GM12878 (cell line): ENCODE results near the gene FBXO27. TPM values are rescaled to one million over a fixed set of nuclear protein-coding genes. Genes with fewer than 3 reads are reported as not detected.

Experiments
- ATAC-seq: fragments of 200-7000 bp; cut with Tn5 transposase; 3 replicates; pipeline ENCODE4 v1.9.1; 2020; ENCODE audit warnings: mild to moderate bottlenecking, moderate library complexity
- BruUV-seq: library from RNA; stranded (reverse); fragments of 400-500 nt; replicated peaks from 2 replicates; lab custom pipeline; 2021; lab: Mats Ljungman, UMichigan
- CTCF ChIA-PET: fragments of 300-600 bp; sonication (Branson Sonifier 250); formaldehyde crosslinking; extraction: SDS; loops from one replicate; lab custom pipeline; 2021; ENCODE audit warnings: inconsistent platforms; lab: Yijun Ruan, JAX
- POLR2A ChIA-PET: fragments of 350-600 bp; formaldehyde crosslinking; extraction: SDS; loops from one replicate; lab custom pipeline; 2021; ENCODE audit warnings: inconsistent platforms; lab: Charles Lee
- RAD21 ChIA-PET: fragments of 300-600 bp; sonication (Branson Sonifier 250); formaldehyde crosslinking; loops from one replicate; lab custom pipeline; 2023; ENCODE audit warnings: antibody characterized with exemption; ENCODE audit not compliant: unreplicated experiment; lab: Charles Lee
- SMC1A ChIA-PET: fragments of 300-600 bp; sonication (Branson Sonifier 250); formaldehyde crosslinking; loops from one replicate; lab custom pipeline; 2023; ENCODE audit not compliant: unreplicated experiment, uncharacterized antibody; lab: Charles Lee
- DNase-seq: peaks from one replicate; pipeline ENCODE4 v3.0.0-alpha.2; 2011; ENCODE audit warnings: low read depth, low spot score
- FAIRE-seq: peaks from 3 replicates; lab custom pipeline; 2011; peaks lifted over from hg19 to GRCh38; lab: Jason Lieb, UNC
- H2AFZ ChIP-seq: 2 replicates; pipeline ENCODE4 v1.6.0; 2011; ENCODE audit warnings: low read depth, low read length, control low read depth; ENCODE audit not compliant: control insufficient read depth
- H3K27ac ChIP-seq: 2 replicates; pipeline ENCODE4 v1.5.1; 2011; ENCODE audit warnings: control low read depth; ENCODE audit not compliant: control insufficient read depth, insufficient read depth
- H3K27me3 ChIP-seq, 2 experiments: replicated peaks in 1 of 2; 2 replicates each; pipeline versions ENCODE4 v1.6.0 to v1.6.1; 2011; ENCODE audit warnings: low read length in 1 of 2; ENCODE audit not compliant: control insufficient read depth in 2 of 2, insufficient read depth in 2 of 2
- H3K36me3 ChIP-seq, 2 experiments: 2 replicates each; pipeline ENCODE4 v1.5.1; 2011; ENCODE audit warnings: low read length in 1 of 2; ENCODE audit not compliant: control insufficient read depth in 2 of 2, insufficient read depth in 2 of 2
- H3K4me1 ChIP-seq: 2 replicates; pipeline ENCODE4 v1.6.1; 2011; ENCODE audit warnings: mild to moderate bottlenecking, low read length, moderate library complexity, mixed read lengths; ENCODE audit not compliant: control insufficient read depth, insufficient read depth
- H3K4me2 ChIP-seq: 2 replicates; pipeline ENCODE4 v1.6.0; 2011; ENCODE audit warnings: control low read depth; ENCODE audit not compliant: control insufficient read depth, insufficient read depth
- H3K4me3 ChIP-seq: fragments of 200-600 bp; sonication (generic); 2 replicates; pipeline ENCODE4 v1.5.1; 2016
- H3K79me2 ChIP-seq: 2 replicates; pipeline ENCODE4 v1.6.0; 2011; ENCODE audit warnings: low read length; ENCODE audit not compliant: control insufficient read depth, insufficient read depth
- H3K9ac ChIP-seq: 2 replicates; pipeline ENCODE4 v1.8.0; 2011; ENCODE audit warnings: low read length, control low read depth, mixed read lengths; ENCODE audit not compliant: control insufficient read depth, insufficient read depth
- H3K9me3 ChIP-seq: replicated peaks from 3 replicates; pipeline ENCODE4 v1.5.1; 2011; ENCODE audit warnings: mild to moderate bottlenecking, low read length; ENCODE audit not compliant: control insufficient read depth, insufficient read depth
- H4K20me1 ChIP-seq: 2 replicates; pipeline ENCODE4 v1.6.0; 2011; ENCODE audit not compliant: control insufficient read depth, insufficient read depth
- BACH1 ChIP-seq: fragments of 450-650 bp; IDR thresholded peaks from 2 replicates; pipeline ENCODE4 v1.6.1; 2017; ENCODE audit warnings: mild to moderate bottlenecking, borderline replicate concordance
- BRCA1 ChIP-seq: IDR thresholded peaks from 2 replicates; pipeline ENCODE4 v1.6.1; 2011; ENCODE audit warnings: low read depth, low read length, improper control_type of control experiment
- CEBPZ ChIP-seq: fragments of 150-350 bp; IDR thresholded peaks from 2 replicates; pipeline ENCODE4 v1.6.1; 2016; ENCODE audit warnings: low read depth, low read length
- EED ChIP-seq: sonication (generic); IDR thresholded peaks from 2 replicates; pipeline ENCODE4 v1.6.1; 2016; ENCODE audit warnings: antibody characterized with exemption, low read depth
- HDAC2 ChIP-seq: fragments of 200-600 bp; sonication (generic); IDR thresholded peaks from 2 replicates; pipeline ENCODE4 v1.6.1; 2017
- HDGF ChIP-seq: fragments of 450-650 bp; IDR thresholded peaks from 2 replicates; pipeline ENCODE4 v1.6.1; 2016; ENCODE audit warnings: antibody characterized with exemption
- IRF5 ChIP-seq: fragments of 450-650 bp; IDR thresholded peaks from 2 replicates; pipeline ENCODE4 v1.6.1; 2017; ENCODE audit warnings: borderline replicate concordance
- KAT2A ChIP-seq: conservative IDR thresholded peaks from 2 replicates; pipeline ENCODE4 v1.6.1; 2011; ENCODE audit warnings: low read depth, low read length; ENCODE audit not compliant: control insufficient read depth
- LARP7 ChIP-seq: fragments of 450-650 bp; IDR thresholded peaks from 2 replicates; pipeline ENCODE4 v1.6.1; 2017; ENCODE audit warnings: mild to moderate bottlenecking
- MLLT1 ChIP-seq: fragments of 450-650 bp; IDR thresholded peaks from 2 replicates; pipeline ENCODE4 v1.6.1; 2016; ENCODE audit warnings: mild to moderate bottlenecking
- TCF12 ChIP-seq: IDR thresholded peaks from 2 replicates; pipeline ENCODE4 v1.6.1; 2011; ENCODE audit warnings: low read depth, mild to moderate bottlenecking, low read length
- WGBS: methylation state at CpG from one replicate; pipeline ENCODE4 v1.1.6; 2016; ENCODE audit warnings: low lambda C conversion rate; ENCODE audit not compliant: insufficient replicate concordance, insufficient coverage; ENCODE audit errors: missing lambda C conversion rate; 5-methylcytosine and 5-hydroxymethylcytosine counted together
- in situ Hi-C: fragments of 300-500 bp; cut with MboI; formaldehyde crosslinking; loops from 9 replicates; pipeline ENCODE4 v1.14.3; 2018; ENCODE audit warnings: mixed read lengths
- intact Hi-C: fragments of 100-400 bp; cut with micrococcal nuclease; formaldehyde crosslinking; loops from one replicate; pipeline ENCODE4 v1.14.2; 2022; ENCODE audit not compliant: unreplicated experiment
- polyA plus RNA-seq, 11 experiments: library from polyadenylated mRNA; depleted of rRNA in 4 of 11; unstranded in 6 of 11; stranded (reverse) in 5 of 11; fragments of >200 nt; fragmentation: Nextera tagmentation in 4 of 11; fragmentation: Illumina TruSeq in 1 of 11; extraction: Ambion mirVana in 4 of 11; extraction: Trizol in 1 of 11; gene quantifications; 1 replicate in 1 of 11; 2 replicates in 10 of 11; pipeline versions ENCODE4 v1.2.1 to v1.2.3, GENCODE V29; 2011 to 2016; ENCODE audit warnings: inconsistent platforms in 2 of 11, missing spikeins in 2 of 11, low read depth in 1 of 11
- total RNA-seq, 4 experiments: library from RNA; depleted of rRNA in 3 of 4; stranded (reverse); fragments of >200 nt in 3 of 4; fragmentation: Illumina TruSeq in 1 of 4; extraction: Trizol in 1 of 4; gene quantifications; 2 replicates each; pipeline versions ENCODE4 v1.2.1 to v1.2.3, GENCODE V29; 2013 to 2021

The FBXO27 gene
- total and polyA plus RNA-seq, 10 of the 15 experiments (the other 5 are each of a cell fraction or from before 2014, with no cell fraction given), result 3.1 to 15.4 (median 7.1) TPM

- Histone ChIP-seq H3K9me3 (no peaks in the 10 kb centered on the region), H2AFZ (no peak overlapping the region), H4K20me1 (no peaks in the 10 kb centered on the region), H3K4me1 (peaks cover 15% of the 10 kb centered on the region), H3K4me2 (no peak overlapping the region), H3K27ac (no peak overlapping the region), H3K27me3 (no peaks in the 10 kb centered on the region), H3K79me2 (no peaks in the 10 kb centered on the region), H3K36me3 (no peaks in the 10 kb centered on the region), H3K4me3 (no peak overlapping the region), H3K9ac (no peak overlapping the region)
- intact Hi-C loops (no loop called here), in situ Hi-C loops (no loop called here)
- ChIA-PET POLR2A (interaction anchor here (0.7 to 1.4 kb wide), 4 partner anchors 13 to 111 kb away, joined by 3 to 5 read pairs (median 4); no protein-coding TSS in a partner anchor), CTCF (interaction anchor here (0.6 to 1.5 kb wide), 4 partner anchors 12 to 612 kb away, joined by 3 to 7 read pairs (median 4); no protein-coding TSS in a partner anchor), SMC1A (interaction anchor here (0.9 to 2.4 kb wide), 3 partner anchors 11 to 41 kb away, joined by 3 to 18 read pairs (median 4); no protein-coding TSS in a partner anchor), RAD21 (interaction anchor here (0.7 to 2.0 kb wide), 2 partner anchors 11 to 13 kb away, joined by 3 to 7 read pairs; no protein-coding TSS in a partner anchor)
- no TSS peak for BruUV-seq
- TF ChIP-seq HDGF (no peak), BRCA1 (no peak), TCF12 (no peak), IRF5 (no peak)
- 56% methylated on average over 4 of the region's 4 CpGs for WGBS
- no peak for DNase-seq
- no peak for ATAC-seq
- no peak for FAIRE-seq
Observed at GRCh38 chr19:39017646-39018045, 14.7 kb downstream of the FBXO27 start.

- CTCF ChIA-PET, result interaction anchor here (0.6 to 1.5 kb wide), 6 partner anchors 13 to 209 kb away, joined by 3 to 7 read pairs (median 4); no protein-coding TSS in a partner anchor
- TF ChIP-seq MLLT1 (no peak), BACH1 (no peak), CEBPZ (no peak), HDAC2 (no peak), KAT2A (no peak), LARP7 (no peak), EED (no peak)
Observed at GRCh38 chr19:39017026-39017425, 15.3 kb downstream of the FBXO27 start.

More at GRCh38 chr19:39017026-39017425, 15.3 kb downstream of the FBXO27 start:
- FAIRE-seq (no peak), ATAC-seq (no peak), DNase-seq (no peak)
- Histone ChIP-seq H3K9ac (no peak overlapping the region), H3K4me3 (no peak overlapping the region), H3K27ac (no peak overlapping the region), H3K36me3 (no peaks in the 10 kb centered on the region), H3K79me2 (no peaks in the 10 kb centered on the region), H4K20me1 (no peaks in the 10 kb centered on the region), H3K27me3 (no peaks in the 10 kb centered on the region), H3K4me2 (no peak overlapping the region), H2AFZ (no peak overlapping the region), H3K4me1 (peaks cover 15% of the 10 kb centered on the region), H3K9me3 (no peaks in the 10 kb centered on the region)
- SMC1A ChIA-PET, result interaction anchor here (0.9 to 2.4 kb wide), 4 partner anchors 10 to 40 kb away, joined by 3 to 18 read pairs (median 4); no protein-coding TSS in a partner anchor
- intact Hi-C loops, result no loop called here
- WGBS, result 65% methylated on average over 6 of the region's 6 CpGs
- RAD21 ChIA-PET, result interaction anchor here (0.7 to 2.0 kb wide), 4 partner anchors 10 to 40 kb away, joined by 3 to 7 read pairs (median 4); no protein-coding TSS in a partner anchor
- no TSS peak for BruUV-seq
- POLR2A ChIA-PET, result interaction anchor here (0.5 to 1.5 kb wide), 10 partner anchors 8 to 1330 kb away, joined by 3 to 7 read pairs (median 4); no protein-coding TSS in a partner anchor
- in situ Hi-C loops, result no loop called here
